ENCODE data around the gene LARP4.

GRCh38 chr12:50441763-50442162 lies 41.1 kb downstream of the LARP4 start:
- TF ChIP-seq, protein P1, sequence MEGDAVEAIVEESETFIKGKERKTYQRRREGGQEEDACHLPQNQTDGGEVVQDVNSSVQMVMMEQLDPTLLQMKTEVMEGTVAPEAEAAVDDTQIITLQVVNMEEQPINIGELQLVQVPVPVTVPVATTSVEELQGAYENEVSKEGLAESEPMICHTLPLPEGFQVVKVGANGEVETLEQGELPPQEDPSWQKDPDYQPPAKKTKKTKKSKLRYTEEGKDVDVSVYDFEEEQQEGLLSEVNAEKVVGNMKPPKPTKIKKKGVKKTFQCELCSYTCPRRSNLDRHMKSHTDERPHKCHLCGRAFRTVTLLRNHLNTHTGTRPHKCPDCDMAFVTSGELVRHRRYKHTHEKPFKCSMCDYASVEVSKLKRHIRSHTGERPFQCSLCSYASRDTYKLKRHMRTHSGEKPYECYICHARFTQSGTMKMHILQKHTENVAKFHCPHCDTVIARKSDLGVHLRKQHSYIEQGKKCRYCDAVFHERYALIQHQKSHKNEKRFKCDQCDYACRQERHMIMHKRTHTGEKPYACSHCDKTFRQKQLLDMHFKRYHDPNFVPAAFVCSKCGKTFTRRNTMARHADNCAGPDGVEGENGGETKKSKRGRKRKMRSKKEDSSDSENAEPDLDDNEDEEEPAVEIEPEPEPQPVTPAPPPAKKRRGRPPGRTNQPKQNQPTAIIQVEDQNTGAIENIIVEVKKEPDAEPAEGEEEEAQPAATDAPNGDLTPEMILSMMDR (IDR thresholded peaks at IDR 0.05; ENCODE audit: extremely low read depth in 1 of 2, insufficient read depth in 1 of 2, low read depth in 1 of 2, low read length in 2 of 2): no peak
- no peak for TF ChIP-seq POLR2A (IDR thresholded peaks at IDR 0.05; ENCODE audit: low read depth, low read length)
- TF ChIP-seq EZH2 (IDR thresholded peaks at IDR 0.05; ENCODE audit: borderline replicate concordance, low read depth, low read length, severe bottlenecking): no peak
- TF ChIP-seq POLR2AphosphoS5 (IDR thresholded peaks at IDR 0.05; ENCODE audit: insufficient read depth, low read depth, low read length): no peak
- TF ChIP-seq JUN (IDR thresholded peaks at IDR 0.05; ENCODE audit: borderline replicate concordance, insufficient read depth, insufficient read length, low read depth): no peak
- no peak for TF ChIP-seq MYC (IDR thresholded peaks at IDR 0.05; ENCODE audit: low read depth, low read length)
- TF ChIP-seq MAX (IDR thresholded peaks at IDR 0.05; ENCODE audit: insufficient read depth, insufficient read length): no peak
- TF ChIP-seq FOS (IDR thresholded peaks at IDR 0.05; ENCODE audit: borderline replicate concordance, insufficient read depth, low read length): no peak
